Spleen (tissue), 7 donors: Measurements from ENCODE around the gene IGF2.

Source experiments
- POLR2A ChIP-seq, 3 donors: fragments of 450-650 bp; IDR thresholded peaks; one replicate each; pipeline ENCODE4 v1.5.1; 2017; ENCODE audit warnings: antibody characterized with exemption in 3 of 3, mild to moderate bottlenecking in 1 of 3
- POLR2AphosphoS5 ChIP-seq, 3 donors: sonication (generic); formaldehyde crosslinking; IDR thresholded peaks; one replicate each; pipeline ENCODE4 v1.5.1; 2017; ENCODE audit warnings: antibody characterized with exemption in 3 of 3
- TF ChIP-seq, protein P1 (sequence below), 11 experiments: fragments of 200-600 bp in 7 of 11; fragments of 450-650 bp in 4 of 11; sonication (generic) in 4 of 11; IDR thresholded peaks in 8 of 11; conservative IDR thresholded peaks in 3 of 11; 1 replicate in 7 of 11; 2 replicates in 4 of 11; pipeline versions ENCODE4 v1.4.0 to v1.8.0; 2016 to 2021; ENCODE audit warnings: antibody characterized with exemption in 11 of 11, inconsistent platforms in 4 of 11, mild to moderate bottlenecking in 1 of 11
- donor health status: DM: no; HTN: no; CAD: no; lungs with moderate emphysema.
- donor health status: DM: no; HTN: no; CAD: no.
- donor health status: DM: no; HTN: no; CAD: no.

DNA sequence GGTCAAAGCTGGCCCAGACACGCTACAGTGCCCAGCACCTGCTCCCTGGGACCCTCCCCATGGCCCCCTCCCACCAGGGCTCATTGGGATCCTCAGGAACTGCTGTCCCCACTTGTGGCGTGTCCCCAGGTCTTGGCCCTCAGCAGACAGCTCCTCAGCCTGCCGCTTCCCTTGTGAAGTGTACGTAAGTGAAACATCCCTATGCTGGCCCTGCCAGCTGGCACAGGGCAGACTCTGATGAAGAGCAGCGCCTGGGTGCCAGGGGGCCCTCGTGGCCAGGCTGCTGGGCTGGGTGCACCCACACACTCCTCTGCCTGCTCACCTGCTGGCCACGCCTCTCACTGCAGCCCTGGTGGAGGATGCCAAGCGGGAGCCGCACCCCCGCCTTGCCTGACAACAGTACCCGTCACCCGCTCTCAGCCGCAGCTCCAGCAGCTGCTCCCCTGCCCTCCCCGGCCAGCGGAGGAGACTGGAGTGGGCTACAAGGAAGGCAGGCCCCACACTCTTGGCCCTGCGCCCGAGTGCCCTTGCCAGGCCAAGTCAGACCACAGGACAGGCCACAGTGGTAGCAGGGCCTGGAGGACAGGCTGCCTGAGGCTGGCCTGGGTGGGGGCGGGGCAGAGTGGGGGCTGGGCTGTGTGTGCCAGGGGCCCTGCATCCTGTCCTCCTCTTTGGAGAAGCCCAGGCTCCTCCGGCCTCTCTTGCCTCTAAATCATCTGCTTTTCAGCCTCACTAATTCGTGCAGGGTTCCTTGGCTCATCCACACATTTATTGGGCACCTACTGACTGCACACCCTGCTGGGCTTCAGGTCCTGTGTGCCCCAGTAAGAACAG, 39.5 kb downstream of the IGF2 start:
- TF ChIP-seq POLR2A (IDR thresholded peaks at IDR 0.05) (no peak), POLR2AphosphoS5 (IDR thresholded peaks at IDR 0.05) (no peak)
- TF ChIP-seq, protein P1, sequence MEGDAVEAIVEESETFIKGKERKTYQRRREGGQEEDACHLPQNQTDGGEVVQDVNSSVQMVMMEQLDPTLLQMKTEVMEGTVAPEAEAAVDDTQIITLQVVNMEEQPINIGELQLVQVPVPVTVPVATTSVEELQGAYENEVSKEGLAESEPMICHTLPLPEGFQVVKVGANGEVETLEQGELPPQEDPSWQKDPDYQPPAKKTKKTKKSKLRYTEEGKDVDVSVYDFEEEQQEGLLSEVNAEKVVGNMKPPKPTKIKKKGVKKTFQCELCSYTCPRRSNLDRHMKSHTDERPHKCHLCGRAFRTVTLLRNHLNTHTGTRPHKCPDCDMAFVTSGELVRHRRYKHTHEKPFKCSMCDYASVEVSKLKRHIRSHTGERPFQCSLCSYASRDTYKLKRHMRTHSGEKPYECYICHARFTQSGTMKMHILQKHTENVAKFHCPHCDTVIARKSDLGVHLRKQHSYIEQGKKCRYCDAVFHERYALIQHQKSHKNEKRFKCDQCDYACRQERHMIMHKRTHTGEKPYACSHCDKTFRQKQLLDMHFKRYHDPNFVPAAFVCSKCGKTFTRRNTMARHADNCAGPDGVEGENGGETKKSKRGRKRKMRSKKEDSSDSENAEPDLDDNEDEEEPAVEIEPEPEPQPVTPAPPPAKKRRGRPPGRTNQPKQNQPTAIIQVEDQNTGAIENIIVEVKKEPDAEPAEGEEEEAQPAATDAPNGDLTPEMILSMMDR (IDR thresholded peaks at IDR 0.05 in 8 of 11, conservative IDR thresholded peaks at IDR 0.05 in 3 of 11) = no peak
